Esophagus squamous epithelium (tissue), 5 donors: ENCODE measurements around the gene IL1R1. TPM values are rescaled to one million over a fixed set of nuclear protein-coding genes. Genes with fewer than 3 reads are reported as not detected.

Experiments
- DNase-seq: peaks from one replicate; lab custom pipeline; 2025; lab: John Stamatoyannopoulos, UW
- H3K27ac ChIP-seq, 4 donors: fragments of 200-600 bp; sonication (generic); one replicate each; pipeline ENCODE4 v1.5.1; 2016 to 2019; ENCODE audit warnings: mild to moderate bottlenecking in 1 of 4
- H3K27me3 ChIP-seq, 4 donors: fragments of 200-600 bp; sonication (generic); 1 replicate in 3 of 4; 2 replicates in 1 of 4; pipeline versions ENCODE4 v1.5.1 to v1.6.0; 2017 to 2021; ENCODE audit warnings: antibody characterized with exemption in 1 of 4
- H3K36me3 ChIP-seq, 3 donors: fragments of 200-600 bp; sonication (generic); one replicate each; pipeline ENCODE4 v1.5.1; 2016 to 2019
- H3K4me1 ChIP-seq, 3 donors: fragments of 200-600 bp; sonication (generic); one replicate each; pipeline ENCODE4 v1.5.1; 2017 to 2019
- H3K4me3 ChIP-seq, 4 donors: fragments of 200-600 bp; sonication (generic); 1 replicate in 3 of 4; 2 replicates in 1 of 4; pipeline ENCODE4 v1.5.1; 2016 to 2019; ENCODE audit warnings: mild to moderate bottlenecking in 2 of 4, moderate library complexity in 1 of 4
- H3K9me3 ChIP-seq, 3 donors: fragments of 200-600 bp; sonication (generic); one replicate each; pipeline ENCODE4 v1.5.1; 2016 to 2019
- CTCF ChIP-seq, 6 experiments: fragments of 450-650 bp in 4 of 6; fragments of 200-600 bp in 2 of 6; sonication (generic) in 2 of 6; IDR thresholded peaks; one replicate each; pipeline ENCODE4 v1.5.1; 2016 to 2019; ENCODE audit warnings: antibody characterized with exemption in 6 of 6, mild to moderate bottlenecking in 4 of 6, moderate library complexity in 4 of 6
- POLR2A ChIP-seq, 4 donors: fragments of 450-650 bp; IDR thresholded peaks; one replicate each; pipeline ENCODE4 v1.6.1; 2017; ENCODE audit warnings: antibody characterized with exemption in 4 of 4, mild to moderate bottlenecking in 4 of 4, moderate library complexity in 3 of 4
- WGBS, 2 donors: methylation state at CpG; one replicate each; pipeline ENCODE4 v1.1.5; 2018; 5-methylcytosine and 5-hydroxymethylcytosine counted together
- intact Hi-C: fragments of 100-400 bp; cut with DNase I; formaldehyde crosslinking; loops from one replicate; pipeline ENCODE4 v1.15.0; 2022
- total RNA-seq, 4 donors: library from RNA; depleted of rRNA; stranded (reverse); fragments of >200 nt; gene quantifications; one replicate each; pipeline ENCODE4 v1.1.0, GENCODE V29; 2016
- donor health status: DM: yes; HTN: yes; CAD: no.

IL1R1 gene
- total RNA-seq, 4 donors from 2014 or later: 9.7 to 65.8 (median 24.6) TPM

GRCh38 chr2:102190430-102191107, 48.0 kb downstream of the IL1R1 start:
- Histone ChIP-seq H3K4me3 (no peak overlapping the region), H3K27me3 (no peaks in the 10 kb centered on the region), H3K4me1 (peaks cover 0 to 21% (median 6%) of the 10 kb centered on the region in 3 donors), H3K36me3 (no peaks in the 10 kb centered on the region), H3K27ac (no peak overlapping the region), H3K9me3 (no peaks in the 10 kb centered on the region)
- intact Hi-C loops: no loop called here
- TF ChIP-seq POLR2A (IDR thresholded peaks at IDR 0.05) (no peak), CTCF (IDR thresholded peaks at IDR 0.05) (no peak)
- WGBS, 2 donors: 88 to 92% methylated on average over 10 of the region's 10 CpGs
- no peak for DNase-seq

GRCh38 chr2:102191501-102191900, 49.0 kb downstream of the IL1R1 start:
- Histone ChIP-seq H3K9me3 (no peaks in the 10 kb centered on the region), H3K27ac (no peak overlapping the region), H3K4me1 (peaks cover 0 to 17% (median 6%) of the 10 kb centered on the region in 3 donors), H3K4me3 (no peak overlapping the region), H3K27me3 (no peaks in the 10 kb centered on the region), H3K36me3 (no peaks in the 10 kb centered on the region)
- intact Hi-C loops: no loop called here
- 86 to 89% methylated on average over 1 of the region's 1 CpG for WGBS, 2 donors
- DNase-seq: no peak
- no peak for TF ChIP-seq CTCF (IDR thresholded peaks at IDR 0.05)
- no peak for TF ChIP-seq POLR2A (IDR thresholded peaks at IDR 0.05)

GRCh38 chr2:102193074-102193473, 50.5 kb downstream of the IL1R1 start:
- H3K9me3 ChIP-seq: no peaks in the 10 kb centered on the region

GRCh38 chr2:102194609-102195268, 52.2 kb downstream of the IL1R1 start:
- no peak for TF ChIP-seq POLR2A (IDR thresholded peaks at IDR 0.05)
- no peak for TF ChIP-seq CTCF (IDR thresholded peaks at IDR 0.05)
- Histone ChIP-seq H3K4me1 (no peaks in the 10 kb centered on the region), H3K4me3 (no peak overlapping the region), H3K27me3 (no peaks in the 10 kb centered on the region), H3K36me3 (peaks cover 0 to 9% (median 0%) of the 10 kb centered on the region in 3 donors), H3K9me3 (no peaks in the 10 kb centered on the region), H3K27ac (no peak overlapping the region)
- 73 to 74% methylated on average over 5 of the region's 5 CpGs for WGBS, 2 donors
- intact Hi-C loops: no loop called here
- DNase-seq: no peak

More at GRCh38 chr2:102193074-102193473, 50.5 kb downstream of the IL1R1 start:
- H3K36me3 ChIP-seq: no peaks in the 10 kb centered on the region
- H3K27me3 ChIP-seq: no peaks in the 10 kb centered on the region
- H3K4me3 ChIP-seq: no peak overlapping the region
- 44 to 63% methylated on average over 1 of the region's 1 CpG for WGBS, 2 donors
- peaks cover 0 to 2% (median 0%) of the 10 kb centered on the region in 3 donors for H3K4me1 ChIP-seq
- intact Hi-C loops: no loop called here
- TF ChIP-seq CTCF (IDR thresholded peaks at IDR 0.05) (no peak), POLR2A (IDR thresholded peaks at IDR 0.05) (no peak)
- no peak overlapping the region for H3K27ac ChIP-seq
- DNase-seq: no peak
